ENCODE measurements around the gene BCAR1. TPM values are rescaled to one million over a fixed set of nuclear protein-coding genes. Genes with fewer than 3 reads are reported as not detected.

Gene BCAR1
- total and polyA plus RNA-seq, 9 donors, result 2.4 to 90.2 (median 46.6) TPM

DNA sequence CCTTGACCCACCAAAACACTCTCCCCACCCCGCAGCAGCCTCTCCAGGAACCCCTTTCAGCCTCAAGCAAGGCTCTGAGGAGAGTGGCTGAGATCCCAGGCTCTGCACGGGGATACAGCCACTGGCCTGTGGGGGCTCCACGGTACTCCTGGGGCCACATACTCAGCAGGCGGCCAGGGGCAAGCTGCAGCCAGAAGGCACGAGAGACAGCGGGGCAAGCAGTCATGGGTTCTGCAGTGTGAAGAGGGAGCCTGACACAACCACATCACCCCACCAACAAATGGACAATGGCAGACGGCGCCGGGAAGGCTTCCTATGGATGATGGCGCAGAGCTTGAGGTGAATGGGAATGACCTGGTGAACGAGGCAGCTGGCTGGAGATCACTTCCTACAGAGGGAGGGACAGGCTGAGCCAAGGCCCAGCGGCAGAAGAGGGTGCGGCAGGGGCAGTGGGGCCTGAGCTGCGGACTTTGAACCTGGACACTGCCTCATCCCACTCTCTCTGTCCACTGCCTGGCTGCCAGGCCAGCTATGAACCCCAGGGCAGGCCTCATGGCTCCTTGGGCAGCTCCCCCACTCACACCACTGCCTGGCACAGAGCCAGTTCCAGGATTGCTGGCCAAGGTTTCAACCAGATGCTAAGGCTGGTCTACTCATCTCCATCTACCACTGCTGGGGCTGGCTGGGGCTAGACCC lies 10.8 kb upstream of the BCAR1 start:
- H3K27ac ChIP-seq, result no peak overlapping the region
- H3K9me3 ChIP-seq, result no peaks in the 10 kb centered on the region
- H3K4me3 ChIP-seq, result no peak overlapping the region
- H3K4me1 ChIP-seq (ENCODE audit: insufficient read depth), result peaks cover 42% of the 10 kb centered on the region
- intact Hi-C loops (cut with DNase I), result no loop called here
- peak; percentile 63 to 78 (median 71) for DNase-seq
- TF ChIP-seq POLR2A (IDR thresholded peaks at IDR 0.05) (no peak), EP300 (IDR thresholded peaks at IDR 0.05) (no peak)
- TF ChIP-seq, protein P1, sequence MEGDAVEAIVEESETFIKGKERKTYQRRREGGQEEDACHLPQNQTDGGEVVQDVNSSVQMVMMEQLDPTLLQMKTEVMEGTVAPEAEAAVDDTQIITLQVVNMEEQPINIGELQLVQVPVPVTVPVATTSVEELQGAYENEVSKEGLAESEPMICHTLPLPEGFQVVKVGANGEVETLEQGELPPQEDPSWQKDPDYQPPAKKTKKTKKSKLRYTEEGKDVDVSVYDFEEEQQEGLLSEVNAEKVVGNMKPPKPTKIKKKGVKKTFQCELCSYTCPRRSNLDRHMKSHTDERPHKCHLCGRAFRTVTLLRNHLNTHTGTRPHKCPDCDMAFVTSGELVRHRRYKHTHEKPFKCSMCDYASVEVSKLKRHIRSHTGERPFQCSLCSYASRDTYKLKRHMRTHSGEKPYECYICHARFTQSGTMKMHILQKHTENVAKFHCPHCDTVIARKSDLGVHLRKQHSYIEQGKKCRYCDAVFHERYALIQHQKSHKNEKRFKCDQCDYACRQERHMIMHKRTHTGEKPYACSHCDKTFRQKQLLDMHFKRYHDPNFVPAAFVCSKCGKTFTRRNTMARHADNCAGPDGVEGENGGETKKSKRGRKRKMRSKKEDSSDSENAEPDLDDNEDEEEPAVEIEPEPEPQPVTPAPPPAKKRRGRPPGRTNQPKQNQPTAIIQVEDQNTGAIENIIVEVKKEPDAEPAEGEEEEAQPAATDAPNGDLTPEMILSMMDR (IDR thresholded peaks at IDR 0.05), result no peak
- WGBS, 3 donors, result 49 to 56% (median 54%) methylated on average over 14 of the region's 14 CpGs
- no peaks in the 10 kb centered on the region for H3K36me3 ChIP-seq
- H3K27me3 ChIP-seq, result no peaks in the 10 kb centered on the region

- Histone ChIP-seq H3K4me3 (no peak overlapping the region), H3K4me1 (ENCODE audit: insufficient read depth) (peaks cover 46% of the 10 kb centered on the region), H3K9me3 (no peaks in the 10 kb centered on the region), H3K27ac (no peak overlapping the region), H3K27me3 (no peaks in the 10 kb centered on the region), H3K36me3 (no peaks in the 10 kb centered on the region)
- 78 to 92% (median 85%) methylated on average over 3 of the region's 3 CpGs for WGBS, 3 donors
- no peak for DNase-seq
- intact Hi-C loops (cut with DNase I), result no loop called here
- no peak for TF ChIP-seq POLR2A (IDR thresholded peaks at IDR 0.05)
- no peak for TF ChIP-seq EP300 (IDR thresholded peaks at IDR 0.05)
- TF ChIP-seq, protein P1 (IDR thresholded peaks at IDR 0.05), result no peak
Measured at GRCh38 chr16:75261590-75262078, 10.2 kb upstream of the BCAR1 start.

DNA sequence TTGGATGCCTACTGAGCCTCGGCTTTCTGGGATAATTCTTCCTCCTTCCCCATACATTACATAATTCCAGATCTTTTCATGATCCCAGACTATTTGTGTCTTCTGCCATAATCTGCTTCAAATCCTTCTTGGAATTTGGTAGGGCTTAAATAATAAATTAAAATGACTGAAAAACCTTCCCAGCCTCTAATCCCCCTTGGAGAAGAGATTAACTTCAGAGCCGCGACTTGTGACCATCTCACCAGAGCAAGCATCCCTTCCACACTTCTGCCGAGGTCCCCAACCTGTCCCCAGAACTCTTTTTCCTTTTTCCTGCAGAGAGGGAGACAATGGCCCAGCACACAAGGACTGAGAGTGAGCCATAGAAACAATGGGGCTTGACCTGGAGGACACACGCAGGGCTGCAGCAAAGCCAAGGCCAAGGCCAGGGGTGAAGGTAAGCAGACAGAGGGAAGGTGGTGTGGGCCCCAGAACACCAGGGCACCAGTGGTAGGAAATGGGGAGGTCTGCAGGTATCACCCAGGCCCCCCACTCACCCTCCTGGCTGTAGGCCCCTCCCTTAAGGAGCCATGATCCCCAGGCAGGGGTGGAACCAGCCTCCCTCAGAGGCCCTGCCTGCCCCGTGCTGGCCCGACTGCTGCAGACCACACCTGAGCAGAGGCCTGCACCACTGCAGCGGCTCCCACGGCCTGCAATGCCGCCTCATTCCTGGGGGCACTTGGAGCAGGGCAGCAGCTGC lies 9.6 kb upstream of the BCAR1 start:
- peaks cover 47% of the 10 kb centered on the region for H3K4me1 ChIP-seq (ENCODE audit: insufficient read depth)
- TF ChIP-seq POLR2A (IDR thresholded peaks at IDR 0.05), result no peak
- TF ChIP-seq, protein P1 (IDR thresholded peaks at IDR 0.05), result no peak
- no peak for TF ChIP-seq EP300 (IDR thresholded peaks at IDR 0.05)

DNA sequence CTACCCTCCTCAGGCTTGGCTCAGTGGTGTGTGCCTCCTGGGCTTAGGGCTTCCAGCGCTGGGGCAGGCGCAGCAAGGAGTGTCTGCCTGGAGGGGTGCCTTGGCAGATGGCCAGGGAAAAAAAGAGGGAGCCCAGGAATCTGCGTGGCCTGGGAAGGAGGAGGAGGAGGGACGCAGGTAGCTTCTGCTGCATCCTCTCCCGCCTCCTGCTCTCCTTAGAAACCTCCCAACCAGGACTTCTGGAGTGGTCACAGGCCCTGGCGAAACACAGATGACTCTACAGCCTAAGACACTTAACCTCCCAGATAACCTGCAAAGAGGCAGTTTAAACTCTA lies 7.3 kb upstream of the BCAR1 start:
- H3K9me3 ChIP-seq, result no peaks in the 10 kb centered on the region
- H3K27ac ChIP-seq, result no peak overlapping the region
- TF ChIP-seq POLR2A (IDR thresholded peaks at IDR 0.05) (no peak), EP300 (IDR thresholded peaks at IDR 0.05) (no peak)
- TF ChIP-seq, protein P1 (IDR thresholded peaks at IDR 0.05), result no peak
- H3K27me3 ChIP-seq, result no peaks in the 10 kb centered on the region
- intact Hi-C loops (cut with DNase I), result no loop called here
- DNase-seq, result peak in 1 of 5 donors; percentile 20
- H3K4me3 ChIP-seq, result no peak overlapping the region
- 74 to 80% (median 77%) methylated on average over 6 of the region's 6 CpGs for WGBS, 3 donors
- no peaks in the 10 kb centered on the region for H3K36me3 ChIP-seq
- peaks cover 52% of the 10 kb centered on the region for H3K4me1 ChIP-seq (ENCODE audit: insufficient read depth)

More for the DNA sequence above, 9.6 kb upstream of the BCAR1 start:
- H3K4me3 ChIP-seq, result no peak overlapping the region
- no peak for DNase-seq
- intact Hi-C loops (cut with DNase I), result no loop called here
- no peaks in the 10 kb centered on the region for H3K27me3 ChIP-seq
- H3K36me3 ChIP-seq, result no peaks in the 10 kb centered on the region
- H3K27ac ChIP-seq, result no peak overlapping the region
- no peaks in the 10 kb centered on the region for H3K9me3 ChIP-seq
- WGBS, 3 donors, result 76 to 82% (median 81%) methylated on average over 10 of the region's 10 CpGs
